EL (cell line): ENCODE results near the gene WDR62.

Experiments
- DNase-seq: peaks from one replicate; pipeline ENCODE4 v3.0.0-alpha.2; 2016

Gene WDR62

DNA sequence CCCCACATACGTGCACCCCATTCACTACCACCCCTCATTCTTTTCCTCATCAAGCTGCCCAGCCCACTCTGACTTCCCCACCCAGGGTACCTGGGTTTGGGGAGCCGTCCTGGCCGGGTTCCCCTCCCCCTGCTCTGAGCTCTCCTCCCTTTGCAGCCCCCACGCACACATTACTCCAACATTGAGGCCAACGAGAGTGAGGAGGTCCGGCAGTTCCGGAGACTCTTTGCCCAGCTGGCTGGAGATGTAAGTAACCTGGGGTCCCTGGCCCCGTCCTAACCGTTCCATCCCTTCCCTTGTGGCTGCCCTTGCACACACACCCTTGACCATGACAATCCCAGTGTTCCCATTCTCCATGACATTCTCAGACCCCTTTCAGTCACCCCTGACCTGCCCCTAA lies 87.8 kb downstream of the WDR62 start:
- DNase-seq: no peak

DNA sequence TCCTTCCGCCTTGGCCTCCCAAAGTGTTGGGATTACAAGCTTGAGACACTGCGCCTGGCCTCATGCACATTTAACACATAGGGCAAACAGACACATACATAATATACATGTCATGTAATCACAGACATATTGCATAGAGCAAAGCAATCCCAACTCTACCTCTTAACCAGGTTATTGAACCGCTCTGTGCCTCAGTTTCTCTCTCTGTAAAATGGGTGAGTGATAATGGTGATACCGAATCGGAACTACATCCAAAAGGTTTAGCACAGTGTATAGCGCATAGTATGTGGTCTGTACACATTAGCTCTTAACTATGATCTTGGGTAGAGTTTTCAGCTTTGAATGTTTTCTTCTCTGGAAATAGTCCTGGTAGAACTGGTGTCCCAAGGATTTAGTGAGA lies 89.9 kb downstream of the WDR62 start:
- DNase-seq: no peak

DNA sequence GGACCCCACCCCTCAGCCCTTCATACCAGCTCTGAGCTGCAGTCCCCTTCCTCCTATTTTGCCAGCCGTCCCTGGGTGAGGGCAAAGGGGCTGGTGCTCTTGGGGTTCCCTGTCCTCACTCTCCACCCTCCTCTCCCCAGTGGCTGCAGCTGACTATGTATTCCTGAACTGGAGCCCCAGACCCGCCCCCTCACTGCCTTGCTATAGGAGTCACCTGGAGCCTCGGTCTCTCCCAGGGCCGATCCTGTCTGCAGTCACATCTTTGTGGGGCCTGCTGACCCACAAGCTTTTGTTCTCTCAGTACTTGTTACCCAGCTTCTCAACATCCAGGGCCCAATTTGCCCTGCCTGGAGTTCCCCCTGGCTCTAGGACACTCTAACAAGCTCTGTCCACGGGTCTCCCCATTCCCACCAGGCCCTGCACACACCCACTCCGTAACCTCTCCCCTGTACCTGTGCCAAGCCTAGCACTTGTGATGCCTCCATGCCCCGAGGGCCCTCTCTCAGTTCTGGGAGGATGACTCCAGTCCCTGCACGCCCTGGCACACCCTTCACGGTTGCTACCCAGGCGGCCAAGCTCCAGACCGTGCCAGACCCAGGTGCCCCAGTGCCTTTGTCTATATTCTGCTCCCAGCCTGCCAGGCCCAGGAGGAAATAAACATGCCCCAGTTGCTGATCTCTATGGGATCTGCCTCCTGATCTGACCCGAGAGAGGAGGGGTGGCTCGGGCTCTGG lies 95.1 kb downstream of the WDR62 start:
- no peak for DNase-seq

DNA sequence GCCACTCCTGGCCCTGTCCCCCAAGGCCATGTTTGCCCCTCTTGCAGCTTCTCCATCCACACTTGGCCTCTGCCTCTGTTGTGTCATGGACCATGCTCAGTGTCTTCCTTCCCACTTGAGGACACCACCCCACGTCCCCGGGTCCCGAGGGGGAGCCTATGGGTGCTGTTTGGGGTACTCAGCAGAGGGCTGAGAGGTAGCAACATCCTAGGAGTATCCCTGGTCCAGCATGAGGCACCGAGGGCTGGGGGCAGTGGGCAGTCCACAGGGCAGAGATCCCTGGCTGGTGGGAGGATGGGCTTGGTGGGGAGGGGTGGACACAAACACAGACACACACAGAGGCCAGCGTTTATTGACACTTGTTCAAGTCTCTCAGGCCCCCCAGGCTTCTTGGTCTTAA lies 95.9 kb downstream of the WDR62 start:
- no peak for DNase-seq

DNA sequence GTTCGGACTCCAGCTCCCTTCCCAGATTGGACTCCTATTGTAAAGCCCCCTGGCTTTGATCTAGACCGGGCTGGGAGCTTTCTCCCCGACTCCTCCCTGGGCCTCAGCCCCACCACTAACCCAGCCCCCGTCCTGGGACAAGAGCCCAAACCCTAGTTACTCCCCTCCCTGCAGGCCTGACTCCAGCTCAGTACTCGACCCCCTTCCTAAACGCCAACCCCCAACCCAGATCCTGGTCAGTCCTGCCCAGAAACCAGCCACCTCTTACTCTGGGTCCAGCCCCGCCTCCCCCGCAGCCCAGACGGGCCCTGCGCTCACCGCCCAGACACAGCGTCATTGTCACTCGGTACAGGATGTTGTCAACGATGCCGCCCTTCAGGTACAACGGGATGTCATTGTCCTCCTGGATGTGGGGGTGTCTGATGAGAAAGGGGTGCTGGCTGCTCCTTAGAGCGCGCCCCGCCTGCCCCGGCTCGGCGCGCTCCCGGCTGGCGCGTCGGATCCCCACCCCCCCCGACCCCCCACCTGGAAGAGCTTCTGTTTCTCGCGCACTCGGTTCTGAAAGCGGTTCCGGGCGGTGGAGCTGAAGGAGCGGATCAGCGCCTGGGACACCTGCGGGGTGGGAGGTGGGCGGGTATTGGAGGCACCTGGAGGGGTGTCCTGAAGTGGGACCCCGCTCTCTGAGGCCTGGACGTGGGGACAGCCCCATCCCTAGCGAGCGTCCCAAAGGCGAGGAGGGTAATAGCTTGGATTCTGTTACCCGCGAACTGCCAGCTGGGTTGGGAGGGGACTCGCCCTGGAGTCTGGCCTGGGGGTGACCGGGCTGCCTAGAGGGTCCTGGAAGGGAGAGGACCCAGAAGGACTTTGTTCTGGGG lies 96.7 kb downstream of the WDR62 start:
- no peak for DNase-seq

DNA sequence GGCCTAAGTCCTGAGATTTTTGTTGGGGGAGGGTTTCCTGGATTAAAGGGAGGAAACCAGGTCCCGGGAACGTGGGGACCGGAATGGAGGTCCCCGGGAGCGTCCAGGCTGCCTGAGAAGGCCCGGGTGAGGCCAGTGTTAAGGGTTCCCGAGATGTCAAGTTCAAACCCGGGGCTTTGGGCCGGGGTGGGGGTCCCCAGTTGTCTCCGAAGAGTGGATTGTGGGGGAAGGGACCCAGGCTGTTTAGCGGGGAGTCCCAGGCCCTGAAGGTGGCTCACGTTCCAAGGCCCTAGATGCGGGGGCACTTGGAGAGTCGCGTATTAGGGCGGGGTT lies 97.3 kb downstream of the WDR62 start:
- DNase-seq: no peak

DNA sequence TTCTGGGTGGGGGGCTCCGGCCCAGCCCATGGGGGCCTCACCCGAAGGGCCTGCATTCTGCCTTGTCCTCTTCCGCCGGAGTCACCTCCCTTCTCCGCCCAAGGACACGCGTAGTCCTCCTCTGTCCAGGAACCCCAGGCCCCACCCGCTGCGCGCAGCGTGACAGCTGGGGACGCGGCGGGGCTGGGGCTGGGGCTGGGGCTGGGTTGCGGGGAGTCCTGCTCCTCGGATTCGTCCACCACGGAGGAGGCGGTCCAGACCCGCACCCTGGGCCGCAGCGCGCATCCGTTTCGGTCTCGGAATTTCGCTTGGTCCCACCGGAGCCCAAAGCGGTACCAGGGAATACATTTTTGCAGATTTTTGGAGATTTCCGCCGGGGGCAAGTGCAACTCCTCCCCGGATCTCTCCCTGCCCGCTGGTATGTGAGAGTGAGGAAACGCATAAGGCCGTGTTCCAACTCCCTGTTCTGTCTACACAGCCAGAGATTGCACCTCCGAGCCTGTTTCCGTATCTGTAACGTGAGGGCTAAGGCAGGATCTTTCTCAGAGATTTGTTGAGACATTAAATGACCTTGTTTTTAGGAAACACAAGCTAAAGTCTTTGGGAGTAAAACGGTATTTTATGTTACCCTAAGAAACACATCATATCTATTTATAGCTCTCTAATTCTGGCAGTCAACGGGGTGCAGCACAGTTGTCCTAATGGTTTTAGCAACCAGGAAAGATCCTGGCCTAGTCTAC lies 97.8 kb downstream of the WDR62 start, which contains the start of gene COX7A1:
Gene COX7A1, minus strand, starts transcription at position 96 of the 740 bp plus-strand sequence. Its CDS starts 40 bp downstream, at position 56.
- DNase-seq: peak; percentile 30

DNA sequence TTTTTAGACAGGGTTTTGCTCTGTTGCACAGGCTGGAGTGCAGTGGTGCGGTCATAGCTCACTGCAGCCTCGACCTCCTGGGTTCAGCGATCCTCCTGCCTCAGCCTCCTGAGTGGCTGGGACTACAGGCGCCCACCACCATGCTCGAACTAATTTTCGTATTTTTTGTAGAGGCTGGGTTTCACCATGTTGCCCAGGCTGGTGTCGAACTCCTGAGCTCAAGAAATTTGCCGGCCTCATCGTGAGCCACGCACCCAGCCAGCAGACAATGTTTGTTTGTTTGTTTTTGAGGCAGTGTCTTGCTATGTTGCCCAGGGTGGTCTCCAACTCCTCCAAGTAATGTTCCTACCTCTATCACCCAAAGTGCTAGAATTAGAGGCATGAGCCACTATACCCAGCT lies 98.4 kb downstream of the WDR62 start:
- no peak for DNase-seq
